Measurements from ENCODE around the gene HMGB2. TPM values are rescaled to one million over a fixed set of nuclear protein-coding genes. Genes with fewer than 3 reads are reported as not detected.

Gene HMGB2
- polyA plus RNA-seq, 1 donor from 2014 or later = 184 TPM

- Histone ChIP-seq H3K27me3 (ENCODE audit: insufficient read depth, low read depth, low read length) (no peaks in the 10 kb centered on the region), H2AFZ (ENCODE audit: low read depth, low read length) (no peak overlapping the region), H3K9me3 (ENCODE audit: low read length) (no peaks in the 10 kb centered on the region), H3K9ac (ENCODE audit: low read length) (no peak overlapping the region), H3K79me2 (replicated peaks; ENCODE audit: insufficient read depth, low read length) (no peaks in the 10 kb centered on the region), H4K20me1 (ENCODE audit: insufficient read depth) (no peaks in the 10 kb centered on the region), H3K36me3 (ENCODE audit: insufficient read depth, low read length) (no peaks in the 10 kb centered on the region), H3K4me2 (ENCODE audit: low read length) (no peak overlapping the region), H3K27ac (ENCODE audit: low read length) (no peak overlapping the region), H3K9me2 (ENCODE audit: insufficient read depth, low read length) (no peaks in the 10 kb centered on the region), H3K4me3 (ENCODE audit: low read length) (no peak overlapping the region), H3F3A (ENCODE audit: insufficient read depth, low read length, poor library complexity, severe bottlenecking) (no peaks in the 10 kb centered on the region)
- no peak for TF ChIP-seq EP300 (conservative IDR thresholded peaks at IDR 0.05; ENCODE audit: poor library complexity, severe bottlenecking)
- no peak for TF ChIP-seq MXI1 (conservative IDR thresholded peaks at IDR 0.05; ENCODE audit: poor library complexity, severe bottlenecking)
- no peak for TF ChIP-seq REST (IDR thresholded peaks at IDR 0.05; ENCODE audit: borderline replicate concordance)
- TF ChIP-seq EZH2 (IDR thresholded peaks at IDR 0.05; ENCODE audit: borderline replicate concordance, insufficient read depth, low read length, poor library complexity, severe bottlenecking) = no peak
- TF ChIP-seq SMC3 (conservative IDR thresholded peaks at IDR 0.05; ENCODE audit: poor library complexity) = no peak
- no peak for TF ChIP-seq CTCF (IDR thresholded peaks at IDR 0.05; ENCODE audit: poor library complexity, severe bottlenecking)
- TF ChIP-seq TAF1 (IDR thresholded peaks at IDR 0.05; ENCODE audit: low read depth) = no peak
- TF ChIP-seq POLR2AphosphoS5 (IDR thresholded peaks at IDR 0.05) = no peak
- no peak for TF ChIP-seq RAD21 (conservative IDR thresholded peaks at IDR 0.05)
Measured at GRCh38 chr4:173287486-173287885, 46.7 kb downstream of the HMGB2 start.

GRCh38 chr4:173284463-173284862, 49.7 kb downstream of the HMGB2 start:
- Histone ChIP-seq H2AFZ (ENCODE audit: low read depth, low read length) (no peak overlapping the region), H3K27ac (ENCODE audit: low read length) (no peak overlapping the region), H3K36me3 (ENCODE audit: insufficient read depth, low read length) (no peaks in the 10 kb centered on the region), H3K4me3 (ENCODE audit: low read length) (no peak overlapping the region), H4K20me1 (ENCODE audit: insufficient read depth) (no peaks in the 10 kb centered on the region), H3K79me2 (replicated peaks; ENCODE audit: insufficient read depth, low read length) (no peaks in the 10 kb centered on the region), H3K9ac (ENCODE audit: low read length) (no peak overlapping the region), H3K9me2 (ENCODE audit: insufficient read depth, low read length) (no peaks in the 10 kb centered on the region), H3F3A (ENCODE audit: insufficient read depth, low read length, poor library complexity, severe bottlenecking) (no peaks in the 10 kb centered on the region), H3K27me3 (ENCODE audit: insufficient read depth, low read depth, low read length) (no peaks in the 10 kb centered on the region), H3K4me2 (ENCODE audit: low read length) (no peak overlapping the region), H3K9me3 (ENCODE audit: low read length) (no peaks in the 10 kb centered on the region)
- TF ChIP-seq POLR2AphosphoS5 (IDR thresholded peaks at IDR 0.05) (no peak), EZH2 (IDR thresholded peaks at IDR 0.05; ENCODE audit: borderline replicate concordance, insufficient read depth, low read length, poor library complexity, severe bottlenecking) (no peak), MXI1 (conservative IDR thresholded peaks at IDR 0.05; ENCODE audit: poor library complexity, severe bottlenecking) (no peak), REST (IDR thresholded peaks at IDR 0.05; ENCODE audit: borderline replicate concordance) (no peak), TAF1 (IDR thresholded peaks at IDR 0.05; ENCODE audit: low read depth) (no peak), SMC3 (conservative IDR thresholded peaks at IDR 0.05; ENCODE audit: poor library complexity) (no peak), EP300 (conservative IDR thresholded peaks at IDR 0.05; ENCODE audit: poor library complexity, severe bottlenecking) (no peak), RAD21 (conservative IDR thresholded peaks at IDR 0.05) (no peak), CTCF (IDR thresholded peaks at IDR 0.05; ENCODE audit: poor library complexity, severe bottlenecking) (no peak)
